Testis (tissue), 2 donors: ENCODE measurements around the gene SPTA1.

ENCODE experiments used
- CTCF ChIP-seq, 3 experiments: fragments of 450-650 bp in 2 of 3; fragments of 200-600 bp in 1 of 3; sonication (generic) in 1 of 3; IDR thresholded peaks; one replicate each; pipeline ENCODE4 v1.5.1; 2016 to 2019; ENCODE audit warnings: antibody characterized with exemption in 3 of 3, mild to moderate bottlenecking in 2 of 3, moderate library complexity in 1 of 3
- POLR2A ChIP-seq: fragments of 450-650 bp; IDR thresholded peaks from one replicate; pipeline ENCODE4 v1.6.1; 2017; ENCODE audit warnings: antibody characterized with exemption, mild to moderate bottlenecking, moderate library complexity

- TF ChIP-seq POLR2A = no peak
- no peak for TF ChIP-seq CTCF (IDR thresholded peaks at IDR 0.05)
Measured at GRCh38 chr1:158694596-158694995, 8.1 kb upstream of the SPTA1 start.
